Measurements from ENCODE around the gene TXNDC2.
"Not testable (repeated sequence)": the region's sequence is repeated elsewhere in the genome, so short reads cannot be mapped to it uniquely, and the experiment has no call there.

Gene TXNDC2

DNA sequence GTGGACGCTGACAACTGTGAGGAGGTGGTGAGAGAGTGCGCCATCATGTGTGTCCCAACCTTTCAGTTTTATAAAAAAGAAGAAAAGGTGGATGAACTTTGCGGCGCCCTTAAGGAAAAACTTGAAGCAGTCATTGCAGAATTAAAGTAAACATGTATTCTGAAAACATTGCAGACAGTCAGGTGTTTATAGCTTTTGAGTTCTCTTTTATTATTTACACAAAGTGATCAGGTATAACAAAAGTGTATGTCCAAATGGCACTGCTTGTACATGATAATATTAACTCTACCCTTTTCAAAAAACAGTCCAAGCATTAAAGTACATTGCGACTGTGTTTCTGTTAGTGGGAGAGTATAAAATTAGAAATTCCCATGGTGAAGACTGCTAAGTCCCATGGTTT lies 2.2 kb downstream of the TXNDC2 start:
- DNase-seq = no peak

DNA sequence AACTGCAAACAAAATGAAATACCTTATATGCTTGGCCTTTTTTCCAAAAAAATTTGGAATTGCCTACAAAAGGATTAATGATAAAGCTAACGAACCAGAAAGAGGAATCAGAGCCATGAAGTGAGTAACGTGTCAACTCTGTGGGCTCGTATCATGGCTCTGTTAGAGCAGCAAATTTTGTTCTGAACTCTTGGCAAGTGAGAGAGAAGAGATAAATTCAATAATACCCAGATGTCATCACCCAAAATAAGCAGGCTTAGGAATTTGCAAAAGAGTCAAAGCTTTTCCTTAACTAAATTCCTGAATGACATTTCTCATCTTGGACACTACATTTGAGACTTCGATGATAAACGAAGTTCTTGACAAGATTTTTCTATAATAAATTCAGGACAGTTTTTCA lies 4.4 kb downstream of the TXNDC2 start:
- DNase-seq = no peak

DNA sequence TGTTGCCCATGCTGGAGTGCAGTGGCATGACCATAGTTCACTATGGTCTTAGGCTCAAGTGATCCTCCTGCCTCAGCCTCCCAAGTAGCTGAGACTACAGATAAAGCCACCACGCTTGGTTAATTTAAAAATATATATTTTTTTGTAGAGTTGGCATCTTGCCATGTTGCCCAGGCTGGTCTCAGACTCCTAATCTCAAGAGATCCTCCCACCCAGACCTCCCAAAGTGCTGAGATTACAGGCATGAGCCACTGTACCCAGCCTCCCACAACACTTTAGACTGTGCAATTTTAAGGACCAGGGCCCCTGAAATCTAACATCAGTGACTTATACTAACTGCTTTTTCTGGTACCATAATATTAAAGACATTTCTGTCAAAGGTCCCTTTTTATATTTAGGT lies 5.2 kb downstream of the TXNDC2 start:
- DNase-seq = no peak

GRCh38 chr18:9891515-9891914 lies 5.7 kb downstream of the TXNDC2 start:
- DNase-seq = not testable (repeated sequence)

- DNase-seq = no peak
Observed at GRCh38 chr18:9894454-9895068, 8.8 kb downstream of the TXNDC2 start.

GRCh38 chr18:9897129-9897528 lies 11.4 kb downstream of the TXNDC2 start:
- no peak for DNase-seq

- not testable (repeated sequence) for DNase-seq
Observed at GRCh38 chr18:9897787-9898291, 12.1 kb downstream of the TXNDC2 start.

GRCh38 chr18:9898792-9899549 lies 13.2 kb downstream of the TXNDC2 start:
- no peak for DNase-seq

- DNase-seq = not testable (repeated sequence)
Observed at GRCh38 chr18:9899550-9899930, 13.8 kb downstream of the TXNDC2 start.

- DNase-seq = no peak
Observed at GRCh38 chr18:9900699-9901098, 14.9 kb downstream of the TXNDC2 start.

GRCh38 chr18:9901377-9901776 lies 15.6 kb downstream of the TXNDC2 start:
- no peak for DNase-seq

DNA sequence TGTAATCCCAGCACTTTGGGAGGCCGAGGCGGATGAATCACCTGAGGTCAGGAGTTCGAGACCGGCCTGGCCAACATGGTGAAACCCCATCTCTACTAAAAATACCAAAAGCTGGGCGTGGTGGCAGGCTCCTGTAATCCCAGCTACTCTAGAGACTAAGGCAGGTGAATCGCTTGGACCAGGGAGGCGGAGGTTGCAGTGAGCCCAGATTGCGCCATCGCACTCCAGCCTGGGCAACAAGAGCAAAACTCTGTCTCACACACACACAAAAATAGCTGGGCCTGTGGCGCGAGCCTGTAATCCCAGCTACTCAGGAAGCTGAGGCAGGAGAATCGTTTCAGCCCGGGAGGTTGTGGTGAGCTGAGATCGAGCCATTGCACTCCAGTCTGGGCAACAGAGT lies 16.5 kb downstream of the TXNDC2 start:
- not testable (repeated sequence) for DNase-seq

GRCh38 chr18:9902832-9903231 lies 17.1 kb downstream of the TXNDC2 start:
- no peak for DNase-seq

DNA sequence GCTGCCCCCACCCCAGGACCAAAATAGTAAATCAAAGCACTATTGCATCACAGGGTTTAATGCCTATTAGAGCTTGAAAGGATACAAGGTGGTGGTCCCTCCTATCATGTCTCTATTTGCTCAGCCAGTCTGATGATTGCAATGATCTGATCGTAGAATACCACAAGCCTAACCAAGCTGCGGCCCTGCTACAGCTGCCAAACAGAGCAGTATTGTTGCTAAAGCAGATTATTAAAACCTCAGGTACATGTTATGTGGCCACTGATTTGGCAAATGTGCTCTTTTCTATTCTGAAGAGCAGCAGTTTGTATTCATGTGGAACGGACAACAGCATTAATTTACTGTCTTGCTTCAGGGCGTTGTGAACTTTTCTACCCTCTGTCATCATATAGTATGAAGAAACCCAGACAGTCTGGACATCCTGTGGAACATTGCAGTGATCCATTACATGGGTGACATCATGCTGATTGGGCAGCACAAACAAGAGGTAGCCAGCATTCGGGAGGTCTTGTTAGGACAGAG lies 19.7 kb downstream of the TXNDC2 start:
- DNase-seq = no peak

DNA sequence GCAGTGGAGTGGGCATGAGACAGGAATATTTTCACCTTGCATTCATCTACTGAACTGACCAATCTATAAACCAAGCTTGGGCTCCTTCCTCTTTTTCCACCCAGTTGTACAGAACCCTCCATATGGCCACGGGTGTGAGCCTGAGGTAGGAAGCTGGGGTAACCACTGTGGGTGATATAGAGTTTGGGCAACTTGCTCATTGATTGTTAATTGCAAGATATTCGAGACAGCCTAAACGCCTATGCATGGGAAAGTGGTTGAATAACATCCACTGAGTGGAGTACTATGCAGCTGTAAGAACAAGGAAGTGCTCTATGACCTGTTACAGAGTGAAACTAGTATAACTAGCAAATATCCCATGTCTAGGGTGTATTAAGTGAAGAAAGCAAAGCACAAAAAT lies 20.7 kb downstream of the TXNDC2 start:
- DNase-seq = no peak

- peak; percentile 33 for DNase-seq
Observed at GRCh38 chr18:9907867-9908266, 22.1 kb downstream of the TXNDC2 start.

DNA sequence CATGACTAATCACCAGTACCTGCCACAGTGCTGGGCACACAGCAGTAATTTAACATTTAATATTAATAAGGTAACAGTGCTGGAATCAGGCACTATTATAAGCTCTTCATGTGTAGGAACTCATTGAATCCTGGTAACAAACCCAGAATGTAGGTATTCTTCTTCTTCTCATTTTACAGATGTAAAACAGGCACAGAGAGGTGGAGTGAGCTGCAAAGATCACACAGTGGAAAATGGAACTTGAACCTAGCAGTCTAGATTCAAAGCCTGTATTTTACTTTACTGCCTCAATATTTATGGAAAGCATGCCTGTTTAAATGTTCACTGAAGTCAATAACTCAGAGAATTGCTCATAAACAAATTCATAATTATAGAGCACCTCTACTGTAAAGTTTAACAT lies 24.3 kb downstream of the TXNDC2 start:
- no peak for DNase-seq

GRCh38 chr18:9910661-9911060 lies 24.9 kb downstream of the TXNDC2 start:
- no peak for DNase-seq

- no peak for DNase-seq
Observed at GRCh38 chr18:9911226-9911625, 25.5 kb downstream of the TXNDC2 start.

DNA sequence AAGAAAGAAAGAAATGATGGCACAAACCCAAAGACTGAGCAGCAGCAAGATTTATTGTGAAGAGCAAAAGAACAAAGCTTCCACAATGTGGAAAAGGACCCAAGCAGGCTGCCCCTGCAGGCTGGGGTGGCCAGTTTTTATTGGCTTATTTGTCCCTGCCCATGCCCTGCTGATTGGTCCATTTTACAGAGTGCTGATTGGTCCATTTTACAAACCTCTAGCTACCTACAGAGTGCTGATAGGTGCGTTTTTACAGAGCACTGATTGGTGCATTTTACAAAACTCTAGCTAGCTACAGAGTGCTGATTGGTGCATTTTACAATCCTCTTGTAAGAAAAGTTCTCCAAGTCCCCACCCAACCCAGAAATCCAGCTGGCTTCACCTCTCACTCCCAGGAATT lies 26.5 kb downstream of the TXNDC2 start:
- DNase-seq = not testable (repeated sequence)

GRCh38 chr18:9913151-9913525 lies 27.4 kb downstream of the TXNDC2 start:
- DNase-seq = no peak

- DNase-seq = peak; percentile 98
Observed at GRCh38 chr18:9913526-9914333, 28.0 kb downstream of the TXNDC2 start, which contains the start of gene VAPA. VAPA (plus strand) TSS chr18:9914016; CDS start chr18:9914257, 241 bp downstream.

DNA sequence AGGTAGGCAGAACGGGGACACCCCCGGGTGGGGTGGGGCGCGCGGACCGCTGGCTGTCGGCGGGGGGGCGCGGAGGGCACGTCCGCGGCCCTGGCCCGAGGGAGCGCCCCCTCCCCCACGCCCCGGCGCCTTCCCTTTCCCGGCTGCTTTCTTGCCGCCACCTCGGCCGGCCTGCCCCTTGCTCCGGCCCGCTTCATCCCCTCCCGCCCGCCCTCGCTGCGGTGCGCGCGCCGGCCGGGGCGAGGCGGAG lies 28.5 kb downstream of the TXNDC2 start:
- no peak for DNase-seq
